Retinal pigment epithelial cell (primary cell): ENCODE results near the gene ESX1.
A peak's percentile ranks its signal among the peaks of the same experiment; 100 is the strongest.

Experiments
- DNase-seq: peaks from one replicate; pipeline ENCODE4 v3.0.0-alpha.2; 2010; ENCODE audit warnings: low read depth
- H3K4me3 ChIP-seq: 2 replicates; pipeline ENCODE4 v1.5.1; 2011; ENCODE audit warnings: mild to moderate bottlenecking, low read length, control low read depth, moderate library complexity
- CTCF ChIP-seq: conservative IDR thresholded peaks from 2 replicates; pipeline ENCODE4 v1.5.1; 2011; ENCODE audit warnings: low read depth, low read length, control low read depth, inconsistent platforms

The ESX1 gene

GRCh38 chrX:104254442-104255115, at the start of gene ESX1:
ESX1 (minus strand) TSS chrX:104254933; CDS start chrX:104254849, 84 bp downstream.
- TF ChIP-seq CTCF, result no peak
- DNase-seq, result no peak
- peak within 1 kb of the TSS; percentile 10 for H3K4me3 ChIP-seq

GRCh38 chrX:104295636-104296035, 40.9 kb upstream of the ESX1 start:
- H3K4me3 ChIP-seq, result no peak overlapping the region
- no peak for TF ChIP-seq CTCF
- DNase-seq, result no peak

GRCh38 chrX:104288961-104289360, 34.2 kb upstream of the ESX1 start:
- no peak overlapping the region for H3K4me3 ChIP-seq
- no peak for DNase-seq
- TF ChIP-seq CTCF, result no peak

- H3K4me3 ChIP-seq, result no peak overlapping the region
- TF ChIP-seq CTCF, result no peak
- no peak for DNase-seq
These were observed 33.5 kb upstream of the ESX1 start for GRCh38 chrX:104288269-104288668.

- TF ChIP-seq CTCF, result no peak
- H3K4me3 ChIP-seq, result no peak overlapping the region
- no peak for DNase-seq
These were observed 30.5 kb upstream of the ESX1 start for GRCh38 chrX:104285201-104285600.

- no peak for DNase-seq
These were observed 29.8 kb upstream of the ESX1 start for GRCh38 chrX:104284507-104284906.

More at GRCh38 chrX:104284507-104284906, 29.8 kb upstream of the ESX1 start:
- no peak overlapping the region for H3K4me3 ChIP-seq
- TF ChIP-seq CTCF, result no peak
